ENCODE measurements around the gene MATN3. TPM values are rescaled to one million over a fixed set of nuclear protein-coding genes. Genes with fewer than 3 reads are reported as not detected.

The MATN3 gene
- polyA plus RNA-seq, 1 donor (not counting 4 experiments of a cell fraction or from before 2014, with no cell fraction given), result 1.4 TPM

DNA sequence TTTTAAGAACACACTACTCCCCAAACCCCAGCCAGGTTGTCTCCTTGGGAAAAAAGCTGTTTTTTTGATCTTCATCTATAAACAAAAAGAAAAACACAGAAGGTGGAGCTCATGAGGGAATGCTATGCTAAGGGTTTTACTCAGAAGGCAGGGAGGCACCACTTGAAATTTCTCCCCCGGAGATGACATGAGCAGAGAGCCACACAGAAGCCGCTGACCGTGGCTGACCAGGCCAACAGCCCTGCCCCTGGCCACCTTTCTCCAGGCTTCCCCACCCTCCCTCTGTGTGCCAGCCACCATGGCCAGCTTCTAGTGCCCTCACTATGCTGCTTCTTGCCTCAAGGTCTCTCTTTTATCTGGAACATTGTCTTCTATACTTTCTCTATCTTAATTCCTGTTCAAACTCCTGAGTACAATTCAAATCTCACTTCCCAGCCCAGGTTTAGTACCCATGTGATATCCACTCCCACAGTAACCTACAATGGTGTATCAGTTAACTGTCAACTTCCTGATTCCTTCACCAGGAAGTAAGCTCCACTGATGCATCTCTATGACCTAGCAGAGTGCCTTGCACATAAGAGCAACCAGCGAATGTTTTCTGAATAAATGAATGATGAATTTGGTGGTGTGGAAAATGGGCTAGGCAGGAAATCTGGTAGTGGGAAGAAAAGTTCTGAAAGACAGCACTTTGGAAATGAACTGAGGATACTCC lies 23.6 kb upstream of the MATN3 start:
- Histone ChIP-seq H3K4me2 (ENCODE audit: control insufficient read depth, extremely low read depth, insufficient read depth, low read depth, low read length) (no peak overlapping the region), H3K36me3 (ENCODE audit: control insufficient read depth in 2 of 2, extremely low read depth in 1 of 2, insufficient read depth in 2 of 2, low read length in 2 of 2) (peaks cover 25 to 42% of the 10 kb centered on the region in 2 experiments), H2AFZ (ENCODE audit: control insufficient read depth, low read length) (no peak overlapping the region), H3K4me3 (ENCODE audit: control insufficient read depth in 2 of 3, extremely low read depth in 1 of 3, insufficient read depth in 2 of 3, low read depth in 1 of 3, low read length in 3 of 3) (no peak overlapping the region), H3K79me2 (ENCODE audit: control insufficient read depth, insufficient read depth, low read length) (peaks cover 19% of the 10 kb centered on the region), H3K9ac (ENCODE audit: control insufficient read depth, extremely low read depth, insufficient read depth, low read length) (no peak overlapping the region), H3K4me1 (ENCODE audit: control insufficient read depth, extremely low read depth, insufficient read depth, low read length) (peaks cover 10% of the 10 kb centered on the region), H4K20me1 (ENCODE audit: control insufficient read depth, extremely low read depth, insufficient read depth, low read length) (no peaks in the 10 kb centered on the region), H3K9me1 (ENCODE audit: control insufficient read depth, extremely low read depth, insufficient read depth, low read length) (no peaks in the 10 kb centered on the region), H3K9me3 (ENCODE audit: control insufficient read depth, low read depth, low read length) (no peaks in the 10 kb centered on the region), H3K27ac (ENCODE audit: control insufficient read depth, insufficient read depth, low read length) (no peak overlapping the region), H3K27me3 (ENCODE audit: control insufficient read depth, extremely low read depth, insufficient read depth, low read length) (no peaks in the 10 kb centered on the region)
- FAIRE-seq (no peak), DNase-seq (ENCODE audit: low read depth, low spot score) (no peak)
- dilution Hi-C loops (cut with MboI; ENCODE audit: extremely low pct_ligation_motif_present, low sequenced_read_pairs), result no loop called here
- TF ChIP-seq, protein P1, sequence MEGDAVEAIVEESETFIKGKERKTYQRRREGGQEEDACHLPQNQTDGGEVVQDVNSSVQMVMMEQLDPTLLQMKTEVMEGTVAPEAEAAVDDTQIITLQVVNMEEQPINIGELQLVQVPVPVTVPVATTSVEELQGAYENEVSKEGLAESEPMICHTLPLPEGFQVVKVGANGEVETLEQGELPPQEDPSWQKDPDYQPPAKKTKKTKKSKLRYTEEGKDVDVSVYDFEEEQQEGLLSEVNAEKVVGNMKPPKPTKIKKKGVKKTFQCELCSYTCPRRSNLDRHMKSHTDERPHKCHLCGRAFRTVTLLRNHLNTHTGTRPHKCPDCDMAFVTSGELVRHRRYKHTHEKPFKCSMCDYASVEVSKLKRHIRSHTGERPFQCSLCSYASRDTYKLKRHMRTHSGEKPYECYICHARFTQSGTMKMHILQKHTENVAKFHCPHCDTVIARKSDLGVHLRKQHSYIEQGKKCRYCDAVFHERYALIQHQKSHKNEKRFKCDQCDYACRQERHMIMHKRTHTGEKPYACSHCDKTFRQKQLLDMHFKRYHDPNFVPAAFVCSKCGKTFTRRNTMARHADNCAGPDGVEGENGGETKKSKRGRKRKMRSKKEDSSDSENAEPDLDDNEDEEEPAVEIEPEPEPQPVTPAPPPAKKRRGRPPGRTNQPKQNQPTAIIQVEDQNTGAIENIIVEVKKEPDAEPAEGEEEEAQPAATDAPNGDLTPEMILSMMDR (optimal IDR thresholded peaks at IDR 0.05 in 1 of 3, IDR thresholded peaks at IDR 0.05 in 1 of 3, conservative IDR thresholded peaks at IDR 0.05 in 1 of 3; ENCODE audit: extremely low read depth in 1 of 3, insufficient read depth in 2 of 3, low read length in 3 of 3), result no peak
- no peak for TF ChIP-seq EZH2 (IDR thresholded peaks at IDR 0.05; ENCODE audit: low read length)

DNA sequence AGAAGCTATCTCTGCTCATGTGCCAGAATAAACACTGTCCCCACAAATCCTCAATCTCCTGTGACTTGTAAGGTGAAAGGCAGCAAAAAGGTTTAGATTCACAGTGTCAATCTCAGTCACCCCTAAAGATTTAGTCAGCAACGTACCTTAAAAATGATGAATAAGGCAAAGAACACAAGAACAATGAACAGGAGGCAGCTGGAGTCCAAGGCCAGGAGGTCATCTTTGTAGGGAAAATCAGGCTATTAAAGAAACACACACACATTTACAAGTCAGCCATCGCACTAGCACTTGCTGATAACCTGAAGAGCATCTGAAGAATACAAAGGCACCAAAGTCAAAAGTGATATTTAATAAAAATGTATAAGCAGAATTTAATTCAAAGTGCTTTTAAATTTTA lies 22.4 kb upstream of the MATN3 start:
- dilution Hi-C loops (cut with MboI; ENCODE audit: extremely low pct_ligation_motif_present, low sequenced_read_pairs), result no loop called here

More for the DNA sequence above, 22.4 kb upstream of the MATN3 start:
- no peak for FAIRE-seq
- no peaks in the 10 kb centered on the region for H3K9me1 ChIP-seq (ENCODE audit: control insufficient read depth, extremely low read depth, insufficient read depth, low read length)
- peaks cover 17 to 42% of the 10 kb centered on the region in 2 experiments for H3K36me3 ChIP-seq (ENCODE audit: control insufficient read depth in 2 of 2, extremely low read depth in 1 of 2, insufficient read depth in 2 of 2, low read length in 2 of 2)
- DNase-seq (ENCODE audit: low read depth, low spot score), result no peak
- H3K27ac ChIP-seq (ENCODE audit: control insufficient read depth, insufficient read depth, low read length), result no peak overlapping the region
- H3K9me3 ChIP-seq (ENCODE audit: control insufficient read depth, low read depth, low read length), result no peaks in the 10 kb centered on the region
- H2AFZ ChIP-seq (ENCODE audit: control insufficient read depth, low read length), result no peak overlapping the region
- no peak for TF ChIP-seq EZH2 (IDR thresholded peaks at IDR 0.05; ENCODE audit: low read length)
- TF ChIP-seq, protein P1 (optimal IDR thresholded peaks at IDR 0.05 in 1 of 3, IDR thresholded peaks at IDR 0.05 in 1 of 3, conservative IDR thresholded peaks at IDR 0.05 in 1 of 3; ENCODE audit: extremely low read depth in 1 of 3, insufficient read depth in 2 of 3, low read length in 3 of 3), result no peak
- no peak overlapping the region for H3K9ac ChIP-seq (ENCODE audit: control insufficient read depth, extremely low read depth, insufficient read depth, low read length)
- H3K4me3 ChIP-seq (ENCODE audit: control insufficient read depth in 2 of 3, extremely low read depth in 1 of 3, insufficient read depth in 2 of 3, low read depth in 1 of 3, low read length in 3 of 3), result no peak overlapping the region
- no peak overlapping the region for H3K4me2 ChIP-seq (ENCODE audit: control insufficient read depth, extremely low read depth, insufficient read depth, low read depth, low read length)
- no peaks in the 10 kb centered on the region for H4K20me1 ChIP-seq (ENCODE audit: control insufficient read depth, extremely low read depth, insufficient read depth, low read length)
- no peaks in the 10 kb centered on the region for H3K27me3 ChIP-seq (ENCODE audit: control insufficient read depth, extremely low read depth, insufficient read depth, low read length)
- H3K79me2 ChIP-seq (ENCODE audit: control insufficient read depth, insufficient read depth, low read length), result peaks cover 13% of the 10 kb centered on the region
- H3K4me1 ChIP-seq (ENCODE audit: control insufficient read depth, extremely low read depth, insufficient read depth, low read length), result no peaks in the 10 kb centered on the region

Measured in keratinocyte (primary cell).